HepG2 (cell line): ENCODE measurements around the gene AMZ2.
"Not testable (repeated sequence)": the region's sequence is repeated elsewhere in the genome, so short reads cannot be mapped to it uniquely, and the experiment has no call there.

Experiments used
- ATF6 ChIP-seq: sonication (generic); formaldehyde crosslinking; conservative IDR thresholded peaks from 2 replicates; pipeline ENCODE4 v1.4.0; 2020; ENCODE audit warnings: missing genetic modification reagents
- KDM1A ChIP-seq: IDR thresholded peaks from 2 replicates; pipeline ENCODE4 v1.6.1; 2016; ENCODE audit warnings: missing compliant biosample characterization
- MED13 ChIP-seq: sonication (generic); formaldehyde crosslinking; IDR thresholded peaks from 2 replicates; pipeline ENCODE4 v1.5.0; 2020; ENCODE audit warnings: missing genetic modification reagents
- POLR2A ChIP-seq, 2 experiments: IDR thresholded peaks; 2 replicates each; pipeline ENCODE4 v1.6.1; 2011; ENCODE audit warnings: low read depth in 2 of 2, low read length in 2 of 2, mild to moderate bottlenecking in 1 of 2, moderate library complexity in 1 of 2; ENCODE audit not compliant: insufficient read depth in 1 of 2

GRCh38 chr17:68228039-68228680 is 19.7 kb upstream of the AMZ2 start:
- not testable (repeated sequence) for TF ChIP-seq ATF6; MED13 (CRISPR knock-in tag); POLR2A (IDR thresholded peaks at IDR 0.05; ENCODE audit: insufficient read depth in 1 of 2, low read depth in 2 of 2, low read length in 2 of 2); KDM1A
